Measurements from ENCODE around the gene POLG2. TPM values are rescaled to one million over a fixed set of nuclear protein-coding genes. Genes with fewer than 3 reads are reported as not detected.

POLG2 gene
- total RNA-seq, 1 donor from 2014 or later = 63.9 TPM

- no peak for ATAC-seq (ENCODE audit: low read depth)
- ChIA-PET POLR2A (no interaction called here), CTCF (no interaction called here)
- no peak for DNase-seq
- H3K27me3 Mint-ChIP-seq = no peaks in the 10 kb centered on the region
- peaks cover 67% of the 10 kb centered on the region for H3K36me3 Mint-ChIP-seq (ENCODE audit: low read depth)
- no peak for TF ChIP-seq CTCF (IDR thresholded peaks at IDR 0.05)
- H3K27ac Mint-ChIP-seq = no peak overlapping the region
- H3K4me1 Mint-ChIP-seq = no peaks in the 10 kb centered on the region
- intact Hi-C loops (cut with micrococcal nuclease) = no loop called here
- H3K4me3 Mint-ChIP-seq = no peak overlapping the region
- H3K9me3 Mint-ChIP-seq = no peaks in the 10 kb centered on the region
Measured at GRCh38 chr17:64484380-64484779, 12.5 kb downstream of the POLG2 start.

GRCh38 chr17:64480951-64481350, 15.9 kb downstream of the POLG2 start:
- intact Hi-C loops (cut with micrococcal nuclease) = no loop called here
- CTCF ChIA-PET = interaction anchor here (1.8 kb wide), 1 partner anchor 10 kb away, joined by 5 read pairs; no protein-coding TSS in a partner anchor

GRCh38 chr17:64477849-64478248, 19.0 kb downstream of the POLG2 start:
- Mint-ChIP-seq H3K4me1 (peaks cover 11% of the 10 kb centered on the region), H3K9me3 (no peaks in the 10 kb centered on the region), H3K36me3 (ENCODE audit: low read depth) (peaks cover 39% of the 10 kb centered on the region), H3K4me3 (no peak overlapping the region), H3K27me3 (no peaks in the 10 kb centered on the region), H3K27ac (no peak overlapping the region)
- no peak for ATAC-seq (ENCODE audit: low read depth)
- POLR2A ChIA-PET = interaction anchor here (1.2 kb wide), 1 partner anchor 18 kb away, joined by 4 read pairs; no protein-coding TSS in a partner anchor
- no peak for DNase-seq
- intact Hi-C loops (cut with micrococcal nuclease) = no loop called here
- no peak for TF ChIP-seq CTCF (IDR thresholded peaks at IDR 0.05)
- CTCF ChIA-PET = interaction anchor here (1.4 to 1.5 kb wide), 2 partner anchors 13 to 59 kb away, joined by 3 to 4 read pairs; no protein-coding TSS in a partner anchor

More at GRCh38 chr17:64480951-64481350, 15.9 kb downstream of the POLG2 start:
- DNase-seq (no peak), ATAC-seq (ENCODE audit: low read depth) (no peak)
- H3K9me3 Mint-ChIP-seq = no peaks in the 10 kb centered on the region
- H3K27me3 Mint-ChIP-seq = no peaks in the 10 kb centered on the region
- no peak for TF ChIP-seq CTCF (IDR thresholded peaks at IDR 0.05)
- no peak overlapping the region for H3K27ac Mint-ChIP-seq
- peaks cover under 1% of the 10 kb centered on the region for H3K4me1 Mint-ChIP-seq
- peaks cover 61% of the 10 kb centered on the region for H3K36me3 Mint-ChIP-seq (ENCODE audit: low read depth)
- no peak overlapping the region for H3K4me3 Mint-ChIP-seq
- POLR2A ChIA-PET = interaction anchor here (1.1 kb wide), 1 partner anchor 31 kb away, joined by 4 read pairs; no protein-coding TSS in a partner anchor

- DNase-seq (no peak), ATAC-seq (ENCODE audit: low read depth) (no peak)
- POLR2A ChIA-PET = no interaction called here
- Mint-ChIP-seq H3K4me1 (peaks cover 11% of the 10 kb centered on the region), H3K9me3 (no peaks in the 10 kb centered on the region), H3K27ac (no peak overlapping the region), H3K4me3 (no peak overlapping the region), H3K36me3 (ENCODE audit: low read depth) (peaks cover 38% of the 10 kb centered on the region), H3K27me3 (no peaks in the 10 kb centered on the region)
- intact Hi-C loops (cut with micrococcal nuclease) = no loop called here
- CTCF ChIA-PET = no interaction called here
- no peak for TF ChIP-seq CTCF (IDR thresholded peaks at IDR 0.05)
Measured at GRCh38 chr17:64472564-64472963, 24.3 kb downstream of the POLG2 start.

GRCh38 chr17:64471440-64471839, 25.4 kb downstream of the POLG2 start:
- POLR2A ChIA-PET = interaction anchor here (0.6 kb wide), 1 partner anchor 22 kb away, joined by 4 read pairs; no protein-coding TSS in a partner anchor
- H3K4me1 Mint-ChIP-seq = peaks cover 11% of the 10 kb centered on the region
- ATAC-seq (ENCODE audit: low read depth) (no peak), DNase-seq (no peak)
- peaks cover 38% of the 10 kb centered on the region for H3K36me3 Mint-ChIP-seq (ENCODE audit: low read depth)
- TF ChIP-seq CTCF (IDR thresholded peaks at IDR 0.05) = no peak
- H3K4me3 Mint-ChIP-seq = no peak overlapping the region
- CTCF ChIA-PET = no interaction called here
- no peaks in the 10 kb centered on the region for H3K9me3 Mint-ChIP-seq
- H3K27me3 Mint-ChIP-seq = no peaks in the 10 kb centered on the region
- H3K27ac Mint-ChIP-seq = no peak overlapping the region
- intact Hi-C loops (cut with micrococcal nuclease) = no loop called here

All from activated B cell treated with CpG ODN at 0.5 μM for 24 hours (primary cell).